ENCODE results near the gene ZG16B. TPM values are rescaled to one million over a fixed set of nuclear protein-coding genes. Genes with fewer than 3 reads are reported as not detected.

Gene ZG16B
- total and polyA plus RNA-seq, 2 of the 8 experiments (the other 6 are each of a cell fraction or from before 2014, with no cell fraction given): 0.11 TPM; not detected in 1

GRCh38 chr16:2842340-2843000, 12.4 kb downstream of the ZG16B start (continued):
- peak; percentile 63 for TF ChIP-seq MAX (IDR thresholded peaks at IDR 0.05)
- no peak for TF ChIP-seq SRF (IDR thresholded peaks at IDR 0.05; ENCODE audit: low read depth, low read length)
- TF ChIP-seq SIN3A (conservative IDR thresholded peaks at IDR 0.05 in 1 of 2, IDR thresholded peaks at IDR 0.05 in 1 of 2; ENCODE audit: low read depth in 1 of 2, low read length in 2 of 2): no peak
- TF ChIP-seq HDAC2 (IDR thresholded peaks at IDR 0.05; ENCODE audit: borderline replicate concordance in 1 of 2, low read depth in 2 of 2, low read length in 2 of 2): 0 out of 4 replicates have a peak, but pooled peaks of 1 of the 2 experiments have one; percentile 73
- no peak for TF ChIP-seq POLR2AphosphoS5 (IDR thresholded peaks at IDR 0.05; ENCODE audit: low read depth, low read length)
- TF ChIP-seq FOSL1 (IDR thresholded peaks at IDR 0.05; ENCODE audit: insufficient read depth, low read depth, low read length): no peak
- TF ChIP-seq ATF3 (IDR thresholded peaks at IDR 0.05; ENCODE audit: insufficient read depth, low read depth, low read length): no peak
- TF ChIP-seq RAD21 (IDR thresholded peaks at IDR 0.05 in 1 of 2, conservative IDR thresholded peaks at IDR 0.05 in 1 of 2; ENCODE audit: low read depth in 2 of 2, low read length in 2 of 2): peak; percentile 48 to 56
- TF ChIP-seq CTCF (IDR thresholded peaks at IDR 0.05; ENCODE audit: control extremely low read depth in 1 of 3, insufficient read depth in 1 of 3, low read depth in 1 of 3, low read length in 3 of 3): peak; percentile 81 to 95 (median 95)
- TF ChIP-seq EP300 (IDR thresholded peaks at IDR 0.05; ENCODE audit: borderline replicate concordance in 1 of 2, low read depth in 2 of 2, low read length in 2 of 2): no peak
- TF ChIP-seq PHF8 (conservative IDR thresholded peaks at IDR 0.05; ENCODE audit: low read depth, low read length): no peak
- TF ChIP-seq JUND (IDR thresholded peaks at IDR 0.05; ENCODE audit: low read length): 0 out of 2 replicates have a peak, but pooled peaks have one; percentile 33
- TF ChIP-seq CREB1 (IDR thresholded peaks at IDR 0.05): peak; percentile 88
- TF ChIP-seq SP2 (IDR thresholded peaks at IDR 0.05; ENCODE audit: low read length): no peak
- 0 out of 2 replicates have a peak, but pooled peaks have one; percentile 1 for TF ChIP-seq TEAD4 (IDR thresholded peaks at IDR 0.05; ENCODE audit: low read depth, low read length)
- TF ChIP-seq SAP30 (IDR thresholded peaks at IDR 0.05; ENCODE audit: insufficient read depth, insufficient replicate concordance, low read length): no peak
- 0 out of 2 replicates have a peak, but pooled peaks have one; percentile 64 for TF ChIP-seq ATF2 (IDR thresholded peaks at IDR 0.05; ENCODE audit: low read length)

All from H1 (cell line).